Ecto neural progenitor cell (in vitro differentiated cells): ENCODE results near the gene DENND2A.
A peak's percentile ranks its signal among the peaks of the same experiment; 100 is the strongest.
"Not testable (repeated sequence)": the region's sequence is repeated elsewhere in the genome, so short reads cannot be mapped to it uniquely, and the experiment has no call there.

Source experiments
- DNase-seq: peaks from one replicate; pipeline ENCODE4 v3.0.0-alpha.2; 2018; ENCODE audit warnings: low spot score

The DENND2A gene

DNA sequence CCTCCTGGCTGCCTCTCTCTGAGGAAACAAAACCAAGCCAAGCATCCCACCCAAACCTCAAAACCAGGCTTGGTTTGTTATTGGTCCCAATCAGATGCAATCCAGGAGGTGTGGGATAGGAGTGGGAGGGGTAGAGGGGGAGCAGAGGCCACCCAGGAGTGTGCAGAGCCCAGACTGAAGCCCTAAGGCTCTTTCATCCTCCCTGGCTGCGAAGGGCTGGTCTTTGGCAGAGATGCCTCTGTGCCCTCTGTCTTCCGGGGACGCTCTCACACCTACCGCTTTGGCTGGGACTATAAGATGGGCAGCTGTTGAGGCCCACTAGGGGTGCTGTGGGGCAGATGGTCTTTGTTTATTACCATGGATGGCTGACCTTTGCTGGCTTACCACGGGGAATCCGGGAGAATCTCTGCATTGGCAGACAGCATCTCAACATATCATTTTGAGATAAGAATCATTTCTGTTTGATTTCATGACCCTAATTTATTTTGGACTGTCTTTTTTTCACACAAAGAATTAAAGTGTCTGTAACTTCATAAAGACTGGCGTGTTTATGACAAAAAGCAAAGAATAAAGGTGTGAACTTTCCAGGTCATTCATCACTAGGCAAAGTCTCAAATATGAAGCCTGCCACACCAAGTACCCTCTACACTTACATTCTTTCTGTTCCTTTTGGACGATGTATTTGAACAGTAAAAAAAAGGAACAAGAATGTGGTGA is 6.5 kb upstream of the DENND2A start:
- peak; percentile 77 for DNase-seq

DNA sequence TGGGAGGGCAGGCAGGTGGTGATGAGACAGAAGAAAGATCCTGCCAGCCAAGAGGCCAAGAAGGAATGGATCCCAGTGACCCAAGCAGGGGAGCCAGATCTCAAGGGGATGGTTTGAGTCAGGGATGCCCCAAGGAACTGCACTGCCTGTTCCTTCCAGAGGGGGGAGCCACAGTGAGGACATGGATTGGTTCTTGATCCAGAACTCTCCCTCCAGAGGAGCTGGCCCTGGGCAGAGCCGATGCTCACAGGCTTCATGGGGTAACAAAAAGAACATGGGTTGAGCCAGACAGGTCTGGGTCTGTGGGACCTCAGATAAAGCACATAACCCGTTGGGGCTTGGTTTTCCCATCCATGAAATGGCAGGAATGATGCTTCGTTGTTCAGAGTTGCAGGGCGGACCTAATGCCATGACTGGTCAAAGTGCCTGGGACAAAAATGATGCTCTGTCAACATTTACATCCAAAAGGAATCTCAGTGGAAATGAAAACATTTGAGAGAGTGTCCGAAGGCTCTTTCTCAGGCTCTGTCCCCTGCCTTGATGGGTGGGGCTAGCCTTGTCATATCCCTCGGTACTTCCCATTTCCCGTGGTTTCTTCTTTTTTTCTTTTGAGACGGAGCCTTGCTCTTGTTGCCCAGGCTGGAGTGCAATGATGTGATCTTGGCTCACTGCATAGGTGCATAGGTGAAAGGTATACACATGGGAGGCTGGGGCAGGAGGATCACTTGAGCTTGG is 4.7 kb upstream of the DENND2A start:
- no peak for DNase-seq

DNA sequence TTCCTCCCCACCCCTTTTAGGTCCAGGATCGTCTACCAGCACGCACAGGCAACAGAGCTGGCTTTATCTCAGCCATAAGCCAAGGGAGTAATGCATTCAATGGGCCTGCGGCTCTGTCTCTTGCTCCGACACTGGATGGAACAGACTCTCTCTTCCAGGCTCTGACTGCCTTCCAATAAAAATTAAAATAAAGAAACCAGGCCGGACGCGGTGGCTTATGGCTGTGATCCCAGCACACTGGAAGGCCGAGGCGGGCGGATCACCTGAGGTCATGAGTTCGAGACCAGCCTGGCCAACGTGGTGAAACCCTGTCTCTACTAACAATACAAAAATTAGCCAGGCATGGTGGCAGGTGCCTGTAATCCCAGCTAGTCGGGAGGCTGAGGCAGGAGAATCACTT is 4.1 kb upstream of the DENND2A start:
- not testable (repeated sequence) for DNase-seq

DNA sequence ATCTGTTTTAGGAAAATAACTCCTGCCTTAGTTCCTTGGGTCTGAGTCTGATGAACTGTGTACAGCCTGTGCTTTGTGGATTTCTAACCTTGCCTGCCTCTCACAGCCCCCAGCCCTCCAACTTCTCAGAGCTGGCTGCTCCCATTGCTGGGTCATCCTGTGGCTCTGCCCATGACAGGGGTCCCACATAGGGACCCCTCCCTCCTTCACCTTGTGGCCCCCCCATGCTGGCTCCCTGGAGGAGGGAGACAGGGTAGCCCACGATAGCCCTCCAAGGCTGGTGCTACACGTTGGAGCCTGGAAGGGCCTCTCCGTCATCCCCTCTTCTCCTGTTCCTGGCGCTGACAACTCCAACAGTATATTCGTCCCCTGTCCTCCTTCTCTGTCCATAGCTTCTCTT is 2.8 kb upstream of the DENND2A start:
- DNase-seq = no peak

DNA sequence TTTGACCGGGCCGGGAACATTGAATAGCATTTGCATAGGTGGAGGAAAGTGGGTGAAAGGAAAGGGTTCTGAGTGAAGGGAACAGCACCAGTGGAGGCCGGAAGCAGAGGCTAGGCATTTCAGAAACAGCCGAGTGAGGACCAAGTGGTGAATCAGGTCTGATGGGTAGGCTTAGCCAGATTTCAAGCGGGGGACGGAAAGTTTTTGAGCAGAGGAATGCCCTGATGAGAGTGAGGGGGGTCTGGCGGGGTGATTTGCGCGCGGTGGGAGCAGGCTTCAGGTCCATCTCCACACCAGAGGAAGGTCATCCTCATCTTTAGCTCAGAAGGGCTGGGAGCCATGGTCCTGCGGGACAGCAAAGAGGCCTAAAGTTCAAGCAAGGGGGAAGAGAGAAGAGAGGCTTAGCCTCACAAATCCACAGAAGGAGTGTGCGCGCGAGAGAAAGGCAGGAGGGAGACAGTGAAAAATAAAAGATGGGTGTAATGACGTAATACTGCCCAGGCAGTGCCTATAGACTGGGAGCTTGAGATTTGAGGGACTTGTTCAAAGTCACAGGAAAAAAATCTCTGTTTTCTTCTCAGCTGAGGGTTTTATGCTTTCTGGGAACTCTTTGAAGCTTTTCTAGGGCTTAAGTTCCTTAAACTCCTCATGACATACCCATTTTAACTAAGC is 1.0 kb upstream of the DENND2A start:
- DNase-seq = no peak

DNA sequence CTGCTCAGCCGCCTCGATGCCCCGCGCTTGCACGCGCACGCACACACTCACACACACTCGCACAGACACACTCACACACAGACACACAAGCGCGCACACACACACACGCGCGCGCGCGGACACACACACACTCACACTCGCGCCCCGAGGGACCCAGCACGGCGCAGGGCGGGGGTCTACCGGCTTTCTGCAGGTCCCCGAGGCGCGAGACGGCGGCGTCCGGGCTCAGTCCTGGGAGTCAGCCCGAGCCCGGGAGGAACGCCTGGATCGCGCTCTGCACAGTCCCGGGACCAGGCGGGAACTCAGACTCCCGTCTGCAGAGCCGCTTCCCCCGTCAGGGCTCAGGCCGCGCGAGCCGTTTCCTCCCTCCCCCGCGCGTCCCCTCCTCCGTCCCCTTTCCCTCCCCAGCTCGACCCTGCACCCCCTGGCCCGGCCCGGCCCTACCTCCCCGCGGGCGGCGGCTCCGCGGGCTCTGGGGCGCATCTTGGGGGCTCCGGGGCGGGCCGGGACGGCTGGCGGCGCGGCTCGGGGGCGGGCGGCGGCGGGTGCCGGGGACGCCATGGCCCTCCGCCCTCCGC is 464 bp downstream of the DENND2A start:
- DNase-seq = peak; percentile 75

DNA sequence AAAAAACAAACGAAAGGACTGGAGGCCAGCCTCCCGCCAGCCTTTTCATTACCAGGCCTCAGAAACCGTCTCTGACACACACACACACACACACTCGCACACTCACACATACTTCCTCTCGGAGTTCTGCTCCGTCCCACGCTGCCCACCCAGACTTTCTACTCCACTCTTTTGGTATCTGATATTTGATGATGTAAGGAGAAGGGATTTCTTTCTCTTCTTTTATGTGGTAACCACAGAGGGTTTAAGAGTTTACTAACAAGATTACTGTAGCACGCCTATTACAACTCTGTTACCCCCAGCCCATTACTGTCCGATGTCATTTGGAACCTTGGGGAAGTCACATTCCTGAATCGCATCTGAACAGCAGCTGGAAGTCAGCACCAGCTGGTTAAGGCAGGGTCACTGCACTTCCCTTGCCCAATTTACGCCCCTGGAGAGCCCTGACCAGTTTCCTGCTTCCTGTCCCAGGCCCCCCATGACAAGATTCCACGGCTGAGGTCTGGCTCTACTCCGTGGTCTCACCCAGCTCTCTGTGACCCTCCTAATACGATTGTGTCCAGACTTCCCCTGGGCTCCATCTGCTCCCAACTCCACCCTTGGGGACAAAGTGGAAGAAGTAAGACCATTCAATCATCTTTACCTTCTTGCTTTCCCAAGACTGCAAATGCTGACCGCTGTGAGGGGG is 1.1 kb downstream of the DENND2A start:
- peak; percentile 57 for DNase-seq

DNA sequence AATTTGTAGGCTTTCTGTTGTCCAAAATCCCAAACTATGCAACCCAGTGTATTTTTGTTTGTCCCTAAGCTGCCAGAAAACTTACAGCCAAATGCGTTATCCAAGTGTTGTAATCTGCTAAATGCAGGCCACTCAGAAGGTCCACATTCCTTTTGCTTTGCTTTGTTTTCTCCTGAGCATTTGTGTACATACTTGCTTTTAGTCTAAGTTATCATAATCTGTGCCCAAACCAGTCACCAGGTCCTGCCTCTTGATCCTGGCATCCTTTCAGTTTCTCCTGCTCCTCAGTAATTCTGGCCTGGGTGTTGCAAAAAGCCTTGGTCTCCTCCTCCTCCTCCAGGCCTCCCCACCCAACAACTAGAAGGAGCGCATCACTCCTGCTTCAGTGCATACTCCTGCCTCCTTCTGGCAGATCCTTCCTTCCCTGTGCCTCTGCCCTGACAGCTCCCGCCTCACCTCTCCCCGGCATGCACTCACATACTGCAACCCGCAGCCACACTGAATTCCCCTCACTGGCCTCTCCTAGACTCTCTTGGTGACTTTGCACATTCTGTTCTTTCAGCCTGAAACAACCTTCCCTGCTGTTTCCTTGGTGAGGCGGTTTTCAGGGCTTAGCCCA is 2.3 kb downstream of the DENND2A start:
- DNase-seq = peak; percentile 64

DNA sequence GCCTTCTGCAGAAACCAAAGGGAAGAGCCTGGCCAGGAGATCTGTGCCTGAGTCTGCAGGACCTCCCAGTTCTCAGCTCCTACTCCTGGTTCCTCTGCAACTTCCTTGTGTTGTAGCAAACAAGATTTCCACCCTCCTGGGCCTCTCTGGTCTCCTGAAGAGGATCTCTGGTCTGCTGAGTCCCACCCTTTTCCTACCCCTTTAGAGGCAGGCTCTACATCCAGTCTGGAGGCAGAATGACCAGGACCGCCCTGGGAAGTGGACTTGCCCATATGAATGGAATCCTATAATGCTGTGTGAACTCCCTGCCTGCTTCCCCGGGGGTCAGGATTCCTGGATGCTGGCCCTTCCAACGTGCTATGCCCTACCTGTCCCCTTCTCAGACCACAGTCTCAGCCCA is 3.2 kb downstream of the DENND2A start:
- no peak for DNase-seq

DNA sequence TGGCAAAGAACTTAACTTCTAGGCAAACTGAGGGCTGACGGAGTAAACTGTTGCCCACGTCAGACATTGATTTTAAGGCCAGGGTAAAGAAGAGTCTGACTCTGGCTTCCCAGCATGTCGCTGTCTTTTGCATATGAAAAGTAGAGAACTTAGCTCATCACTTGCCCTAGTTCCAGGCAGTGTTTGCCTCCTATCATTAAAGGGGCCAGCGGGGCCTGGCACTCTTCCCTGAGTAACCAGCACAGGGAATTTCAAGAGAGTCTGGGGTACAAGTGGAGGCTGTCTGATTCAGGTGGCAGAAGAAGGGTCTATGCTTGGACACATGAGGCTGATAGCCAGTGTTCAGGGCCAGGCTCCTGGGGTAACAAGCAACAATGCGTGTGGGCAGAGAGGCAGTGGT is 4.8 kb downstream of the DENND2A start:
- DNase-seq = no peak

DNA sequence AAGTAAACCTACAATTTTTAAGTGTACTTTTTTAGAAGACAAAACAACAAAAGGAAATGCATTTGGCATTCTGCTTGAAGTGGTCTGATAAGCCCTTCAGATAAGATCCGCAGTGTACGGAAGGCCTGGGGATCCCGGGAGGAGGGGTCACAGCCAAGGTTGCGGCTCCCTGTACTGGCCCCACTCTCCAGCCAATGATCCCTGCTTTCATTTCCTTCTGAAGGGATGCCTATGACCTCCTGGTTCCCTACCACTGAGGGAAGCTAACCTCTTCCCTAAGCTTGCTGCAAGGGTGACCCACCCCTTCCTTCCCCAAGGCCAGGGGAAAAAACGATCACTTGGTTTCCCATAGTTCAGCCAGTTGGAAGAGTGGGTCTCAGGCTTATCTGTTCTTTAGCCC is 5.3 kb downstream of the DENND2A start:
- no peak for DNase-seq

DNA sequence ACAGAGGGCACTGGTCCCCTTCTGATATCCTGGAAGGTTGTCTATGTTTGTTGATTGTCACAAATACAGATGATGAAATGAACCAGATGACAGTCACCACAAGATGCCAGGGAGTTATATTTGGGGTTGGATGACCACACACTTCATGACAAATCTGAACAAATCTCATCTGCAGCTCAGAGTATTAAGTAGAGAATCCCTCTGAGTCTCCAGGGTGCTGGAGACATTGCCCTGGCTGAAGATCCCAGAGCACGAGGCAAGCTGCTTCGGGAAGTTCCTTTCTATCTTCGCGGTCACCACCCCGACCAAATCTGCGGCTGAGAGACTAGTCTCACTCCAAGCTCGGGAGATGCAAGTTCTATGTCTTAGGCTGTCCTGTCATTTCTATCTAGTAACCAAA is 9.0 kb downstream of the DENND2A start:
- no peak for DNase-seq

DNA sequence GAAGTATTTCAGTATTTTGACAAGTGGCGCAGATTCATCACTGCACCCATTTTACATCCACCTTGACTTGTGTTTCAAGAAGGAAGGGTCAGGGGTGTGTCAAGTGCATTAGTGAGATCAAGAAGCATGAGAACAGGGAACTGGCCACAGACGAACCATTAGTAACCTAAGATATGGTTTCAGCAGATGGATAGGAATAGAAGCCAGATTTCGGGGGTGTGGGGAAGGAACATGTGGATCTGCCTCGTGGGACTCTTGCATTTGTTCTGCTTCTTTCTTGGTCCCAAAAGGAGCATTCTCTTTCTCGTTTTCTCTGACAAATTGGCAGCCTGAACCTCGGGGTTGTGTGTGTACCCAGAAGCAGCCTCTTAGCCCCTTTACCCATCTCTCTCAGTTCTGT is 9.6 kb downstream of the DENND2A start:
- no peak for DNase-seq

DNA sequence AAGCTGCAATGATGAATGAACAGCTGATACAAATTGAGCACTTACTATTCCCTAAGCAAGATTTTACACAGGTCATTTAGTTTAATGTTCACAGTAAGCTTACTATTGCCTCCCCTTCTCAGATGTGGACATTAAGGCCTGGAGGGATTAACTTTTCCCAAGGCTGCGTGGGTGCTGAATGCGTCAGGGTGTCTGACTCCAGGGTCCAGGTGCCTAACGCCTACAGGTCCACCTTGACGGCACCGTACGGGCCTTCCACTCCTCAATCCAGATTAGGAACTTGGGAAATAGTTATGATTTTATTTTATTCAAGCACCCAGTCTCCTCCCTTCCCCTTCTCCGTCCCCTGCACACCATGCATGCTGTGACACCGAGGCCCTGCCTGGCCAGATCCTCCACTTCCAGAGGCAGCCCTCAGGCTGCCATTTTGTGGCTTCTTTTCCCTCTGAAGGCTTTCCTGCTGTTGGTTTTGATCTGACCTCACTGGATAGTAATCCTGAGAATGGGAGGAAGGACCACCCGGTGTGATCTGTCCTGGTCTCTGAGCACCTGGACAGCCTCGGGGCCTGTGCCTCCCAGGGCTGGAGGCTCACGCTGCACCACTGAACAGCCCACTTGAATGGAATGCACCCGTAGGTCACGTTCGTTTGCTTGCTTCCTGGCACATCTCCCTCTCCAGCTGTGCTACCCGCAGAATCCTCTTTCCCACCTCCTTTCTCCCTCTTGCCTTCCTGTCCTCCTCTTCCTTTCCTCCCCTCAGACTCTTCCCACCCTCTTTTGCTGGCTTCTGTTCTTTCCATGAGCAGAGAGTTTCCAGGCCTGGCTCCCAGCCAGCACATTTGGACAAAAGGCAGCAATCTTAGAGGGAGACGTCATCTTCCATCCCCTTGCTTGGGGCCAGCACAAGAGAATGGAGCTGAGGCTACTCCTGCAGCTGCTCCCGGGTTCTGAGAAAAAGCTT is 14.4 kb downstream of the DENND2A start:
- DNase-seq = peak; percentile 71

DNA sequence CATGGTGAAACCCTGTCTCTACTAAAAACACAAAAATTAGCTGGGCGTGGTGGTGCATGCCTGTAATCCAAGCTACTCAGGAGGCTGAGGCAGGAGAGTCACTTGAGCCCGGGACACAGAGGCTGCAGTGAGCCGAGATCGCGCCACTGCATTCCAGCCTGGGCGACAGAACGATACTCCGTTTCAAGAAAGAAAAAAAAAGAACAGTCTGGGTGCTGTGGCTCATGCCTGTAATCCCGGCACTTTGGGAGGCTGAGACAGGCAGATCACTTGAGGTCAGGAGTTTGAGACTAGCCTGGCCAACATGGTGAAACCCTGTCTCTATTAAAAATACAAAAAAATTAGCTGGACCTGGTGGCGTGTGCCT is 15.4 kb downstream of the DENND2A start:
- DNase-seq = not testable (repeated sequence)

DNA sequence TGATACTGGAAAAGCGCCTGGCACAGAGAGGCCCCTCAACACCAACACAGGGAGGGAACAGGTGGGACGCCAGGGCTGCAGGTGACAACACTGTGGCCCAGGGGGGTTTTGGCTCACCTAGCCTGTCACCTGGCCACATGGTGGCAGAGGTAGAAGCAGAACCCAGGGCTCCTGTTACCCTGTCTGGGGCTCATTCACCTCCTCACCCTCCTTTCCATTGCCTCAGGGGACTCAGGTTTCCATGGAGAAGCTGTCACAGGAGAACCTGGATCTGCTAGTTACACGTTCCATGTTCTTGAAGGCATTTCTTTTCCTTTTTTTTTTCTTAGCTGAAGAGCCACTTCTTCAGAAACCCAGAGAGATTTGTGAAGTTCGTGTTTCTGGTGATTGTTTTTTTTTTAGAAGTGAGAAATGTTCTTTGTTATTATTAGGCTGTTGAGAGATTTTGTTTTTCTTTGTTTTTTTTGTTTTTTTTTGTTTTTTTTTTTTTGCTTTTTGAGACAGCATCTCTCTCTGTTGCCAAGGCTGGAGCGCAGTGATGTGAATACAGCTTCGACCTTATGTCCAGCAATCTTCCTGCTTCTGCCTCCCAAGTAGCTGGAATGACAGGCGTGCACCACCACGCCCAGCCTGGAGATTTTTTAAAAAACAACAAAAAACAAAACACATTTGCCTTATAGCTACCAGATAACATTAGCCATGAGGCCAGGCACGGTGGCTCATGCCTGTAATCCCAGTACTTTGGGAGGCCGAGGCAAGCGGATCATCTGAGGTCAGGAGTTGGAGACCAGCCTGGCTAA is 16.0 kb downstream of the DENND2A start:
- DNase-seq = no peak

DNA sequence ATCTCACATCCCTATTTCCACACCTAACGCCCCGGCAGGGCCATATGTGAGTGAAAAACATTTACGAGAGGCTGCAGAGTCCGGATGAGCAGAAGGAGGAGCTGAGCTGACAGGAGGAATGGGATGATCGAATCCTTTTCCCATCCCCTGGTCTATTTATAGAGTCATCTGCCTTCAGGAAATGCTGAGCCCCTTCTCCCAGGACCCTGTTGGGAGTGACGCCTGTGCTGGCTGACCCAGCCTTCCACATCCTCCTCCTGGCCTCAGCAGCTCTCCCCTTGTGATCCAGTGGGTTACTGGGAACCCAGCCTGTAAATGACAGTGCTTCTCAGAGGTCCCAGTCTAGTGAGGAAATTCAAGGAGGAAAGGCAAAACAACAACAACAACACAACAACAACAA is 16.6 kb downstream of the DENND2A start:
- no peak for DNase-seq

DNA sequence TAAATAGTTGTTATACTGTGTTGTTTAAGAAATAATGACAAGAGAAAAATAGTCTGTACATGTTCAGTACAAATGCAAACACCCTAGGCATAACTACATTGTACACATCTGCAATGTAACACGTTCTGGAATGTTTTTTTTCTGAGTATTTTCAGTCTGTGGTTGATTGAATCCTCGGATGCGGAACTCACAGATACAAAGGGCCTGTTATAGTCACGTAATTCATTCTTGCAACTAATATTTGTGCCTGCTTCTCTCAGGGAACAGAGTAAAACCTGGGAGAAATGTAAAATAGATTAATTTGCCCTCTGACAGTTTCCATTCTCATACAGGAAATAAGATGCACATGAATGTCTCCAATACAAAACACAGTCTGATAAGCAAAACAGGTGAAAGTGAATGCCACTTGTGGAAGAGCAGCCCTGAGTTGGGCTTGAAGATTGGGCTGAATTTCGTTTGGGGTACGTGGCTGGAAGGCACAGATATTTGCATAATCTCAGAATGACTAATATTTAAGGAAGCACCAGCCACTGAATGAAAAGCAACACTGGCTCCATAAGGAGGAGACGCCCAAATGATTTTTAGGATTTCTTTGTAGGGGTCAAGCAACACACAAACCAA is 19.1 kb downstream of the DENND2A start:
- DNase-seq = no peak

DNA sequence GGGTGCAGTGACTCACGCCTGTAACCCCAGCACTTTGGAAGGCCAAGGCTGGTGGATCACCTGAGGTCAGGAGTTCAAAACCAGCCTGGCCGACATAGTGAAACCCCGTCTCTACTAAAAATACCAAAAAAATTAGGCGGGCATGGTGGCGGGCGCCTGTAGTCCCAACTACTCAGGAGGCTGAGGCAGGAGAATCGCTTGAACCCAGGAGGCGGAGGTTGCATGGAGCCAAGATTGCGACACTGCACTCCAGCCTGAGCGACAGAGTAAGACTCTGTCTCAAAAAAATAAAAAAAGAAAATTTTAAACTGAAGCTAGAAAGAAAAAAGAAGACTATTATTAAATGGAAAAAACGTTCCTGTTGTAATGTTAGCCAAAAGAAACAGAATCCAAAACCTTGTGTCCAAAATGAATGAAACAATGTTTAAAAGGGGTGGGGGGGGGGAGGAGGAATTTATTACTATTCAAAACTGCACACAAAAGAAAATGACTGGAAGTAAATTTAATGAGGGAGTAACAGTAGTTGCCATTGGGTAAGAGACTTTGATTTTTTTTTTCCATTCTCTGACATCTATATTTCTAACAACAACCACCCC is 20.6 kb downstream of the DENND2A start:
- not testable (repeated sequence) for DNase-seq
